ENCODE results near the gene BATF.

BATF gene

GRCh38 chr14:75572104-75572503, 49.8 kb downstream of the BATF start:
- Mint-ChIP-seq H3K36me3 (peaks cover 3% of the 10 kb centered on the region), H3K4me1 (ENCODE audit: low read depth) (peaks cover 21% of the 10 kb centered on the region), H3K27me3 (no peaks in the 10 kb centered on the region), H3K27ac (peak overlapping the region; percentile 56), H3K9me3 (ENCODE audit: low read depth) (no peaks in the 10 kb centered on the region), H3K4me3 (no peak overlapping the region)

GRCh38 chr14:75577090-75577489, 54.8 kb downstream of the BATF start:
- Mint-ChIP-seq H3K36me3 (peaks cover 3% of the 10 kb centered on the region), H3K4me1 (ENCODE audit: low read depth) (peaks cover 13% of the 10 kb centered on the region), H3K9me3 (ENCODE audit: low read depth) (no peaks in the 10 kb centered on the region), H3K4me3 (no peak overlapping the region), H3K27me3 (no peaks in the 10 kb centered on the region), H3K27ac (peak overlapping the region; percentile 87)

- Mint-ChIP-seq H3K4me3 (no peak overlapping the region), H3K9me3 (ENCODE audit: low read depth) (no peaks in the 10 kb centered on the region), H3K36me3 (peaks cover 3% of the 10 kb centered on the region), H3K27ac (peak overlapping the region; percentile 87), H3K27me3 (no peaks in the 10 kb centered on the region), H3K4me1 (ENCODE audit: low read depth) (peaks cover 13% of the 10 kb centered on the region)
Observed at GRCh38 chr14:75577729-75578101, 55.4 kb downstream of the BATF start.

- H3K27ac Mint-ChIP-seq: peak within 1 kb of the TSS; percentile 87
- no peaks in the 10 kb centered on the region for H3K9me3 Mint-ChIP-seq (ENCODE audit: low read depth)
- H3K4me1 Mint-ChIP-seq (ENCODE audit: low read depth): peaks cover 13% of the 10 kb centered on the region
- H3K36me3 Mint-ChIP-seq: peaks cover 3% of the 10 kb centered on the region
- H3K4me3 Mint-ChIP-seq: no peak within 1 kb of the TSS
- H3K27me3 Mint-ChIP-seq: no peaks in the 10 kb centered on the region
Observed at GRCh38 chr14:75578102-75578785, 56.0 kb downstream of the BATF start, which contains the start of gene FLVCR2. Gene FLVCR2, plus strand, starts transcription at chr14:75578620. Its CDS starts 353 bp downstream, at chr14:75578973.

GRCh38 chr14:75578786-75579337, 56.6 kb downstream of the BATF start:
- no peak overlapping the region for H3K27ac Mint-ChIP-seq
- no peaks in the 10 kb centered on the region for H3K36me3 Mint-ChIP-seq
- H3K4me3 Mint-ChIP-seq: no peak overlapping the region
- H3K4me1 Mint-ChIP-seq (ENCODE audit: low read depth): peaks cover 13% of the 10 kb centered on the region
- no peaks in the 10 kb centered on the region for H3K27me3 Mint-ChIP-seq
- no peaks in the 10 kb centered on the region for H3K9me3 Mint-ChIP-seq (ENCODE audit: low read depth)

GRCh38 chr14:75579338-75579864, 57.1 kb downstream of the BATF start:
- Mint-ChIP-seq H3K27ac (peak overlapping the region; percentile 43), H3K4me3 (no peak overlapping the region), H3K27me3 (no peaks in the 10 kb centered on the region), H3K4me1 (ENCODE audit: low read depth) (peaks cover 13% of the 10 kb centered on the region), H3K9me3 (ENCODE audit: low read depth) (no peaks in the 10 kb centered on the region), H3K36me3 (no peaks in the 10 kb centered on the region)

GRCh38 chr14:75579882-75580281, 57.6 kb downstream of the BATF start:
- H3K36me3 Mint-ChIP-seq: no peaks in the 10 kb centered on the region
- H3K4me3 Mint-ChIP-seq: no peak overlapping the region
- H3K4me1 Mint-ChIP-seq (ENCODE audit: low read depth): peaks cover 13% of the 10 kb centered on the region
- no peak overlapping the region for H3K27ac Mint-ChIP-seq
- no peaks in the 10 kb centered on the region for H3K27me3 Mint-ChIP-seq
- H3K9me3 Mint-ChIP-seq (ENCODE audit: low read depth): no peaks in the 10 kb centered on the region

GRCh38 chr14:75587388-75587787, 65.1 kb downstream of the BATF start:
- no peaks in the 10 kb centered on the region for H3K9me3 Mint-ChIP-seq (ENCODE audit: low read depth)
- H3K4me3 Mint-ChIP-seq: no peak overlapping the region
- H3K27ac Mint-ChIP-seq: no peak overlapping the region

GRCh38 chr14:75589931-75590330, 67.7 kb downstream of the BATF start:
- no peaks in the 10 kb centered on the region for H3K27me3 Mint-ChIP-seq
- peaks cover 4% of the 10 kb centered on the region for H3K36me3 Mint-ChIP-seq
- no peak overlapping the region for H3K27ac Mint-ChIP-seq
- no peaks in the 10 kb centered on the region for H3K9me3 Mint-ChIP-seq (ENCODE audit: low read depth)
- H3K4me3 Mint-ChIP-seq: no peak overlapping the region
- no peaks in the 10 kb centered on the region for H3K4me1 Mint-ChIP-seq (ENCODE audit: low read depth)

More at GRCh38 chr14:75587388-75587787, 65.1 kb downstream of the BATF start:
- H3K27me3 Mint-ChIP-seq: no peaks in the 10 kb centered on the region
- H3K36me3 Mint-ChIP-seq: peaks cover 2% of the 10 kb centered on the region
- H3K4me1 Mint-ChIP-seq (ENCODE audit: low read depth): no peaks in the 10 kb centered on the region

GRCh38 chr14:75591331-75591946, 69.2 kb downstream of the BATF start:
- Mint-ChIP-seq H3K27ac (no peak overlapping the region), H3K36me3 (peaks cover 4% of the 10 kb centered on the region), H3K27me3 (no peaks in the 10 kb centered on the region), H3K4me3 (no peak overlapping the region), H3K9me3 (ENCODE audit: low read depth) (no peaks in the 10 kb centered on the region), H3K4me1 (ENCODE audit: low read depth) (no peaks in the 10 kb centered on the region)

GRCh38 chr14:75591987-75592575, 69.8 kb downstream of the BATF start:
- Mint-ChIP-seq H3K4me1 (ENCODE audit: low read depth) (no peaks in the 10 kb centered on the region), H3K27ac (no peak overlapping the region), H3K27me3 (no peaks in the 10 kb centered on the region), H3K36me3 (peaks cover 4% of the 10 kb centered on the region), H3K9me3 (ENCODE audit: low read depth) (no peaks in the 10 kb centered on the region), H3K4me3 (no peak overlapping the region)

GRCh38 chr14:75595226-75595625, 73.0 kb downstream of the BATF start:
- H3K27ac Mint-ChIP-seq: no peak overlapping the region
- peaks cover 4% of the 10 kb centered on the region for H3K36me3 Mint-ChIP-seq
- H3K9me3 Mint-ChIP-seq (ENCODE audit: low read depth): no peaks in the 10 kb centered on the region
- no peaks in the 10 kb centered on the region for H3K27me3 Mint-ChIP-seq
- H3K4me1 Mint-ChIP-seq (ENCODE audit: low read depth): no peaks in the 10 kb centered on the region
- H3K4me3 Mint-ChIP-seq: no peak overlapping the region
